IMR-90 (cell line): Measurements from ENCODE around the gene SLCO6A1. TPM values are rescaled to one million over a fixed set of nuclear protein-coding genes. Genes with fewer than 3 reads are reported as not detected.

Experiments
- ATAC-seq: fragments of 200-7000 bp; cut with Tn5 transposase; 2 replicates; pipeline ENCODE4 v1.9.1; 2020; ENCODE audit warnings: low read depth, mild to moderate bottlenecking, moderate library complexity
- BruUV-seq: library from RNA; stranded (reverse); fragments of 400-500 nt; replicated peaks from 2 replicates; lab custom pipeline; 2021; lab: Mats Ljungman, UMichigan
- CTCF ChIA-PET: fragments of 300-600 bp; formaldehyde crosslinking; extraction: SDS; loops from one replicate; lab custom pipeline; 2021; ENCODE audit warnings: antibody characterized with exemption; lab: Yijun Ruan, JAX
- POLR2A ChIA-PET: fragments of 300-600 bp; sonication (Branson Sonifier 250); formaldehyde crosslinking; loops from one replicate; lab custom pipeline; 2022; ENCODE audit warnings: antibody characterized with exemption; ENCODE audit not compliant: unreplicated experiment; lab: Charles Lee
- DNase-seq: peaks from one replicate; pipeline ENCODE4 v3.0.0; 2013
- H2AFZ ChIP-seq: replicated peaks from 2 replicates; pipeline ENCODE3; 2013; ENCODE audit warnings: low read length, mild to moderate bottlenecking; ENCODE audit not compliant: poor library complexity
- H2AK5ac ChIP-seq: 2 replicates; pipeline ENCODE4 v1.6.1; 2013; ENCODE audit warnings: low read depth, low read length, inconsistent platforms
- H2AK9ac ChIP-seq: replicated peaks from 2 replicates; pipeline ENCODE3; 2013; ENCODE audit warnings: mild to moderate bottlenecking, low read depth, low read length, moderate library complexity; ENCODE audit not compliant: poor library complexity
- H2BK120ac ChIP-seq: 2 replicates; pipeline ENCODE4 v1.6.1; 2013; ENCODE audit warnings: low read depth, low read length, inconsistent platforms
- H2BK15ac ChIP-seq: 3 replicates; pipeline ENCODE4 v1.6.1; 2013; ENCODE audit warnings: low read depth, low read length, inconsistent platforms
- H2BK20ac ChIP-seq: 2 replicates; pipeline ENCODE4 v1.6.1; 2013; ENCODE audit warnings: low read depth, mild to moderate bottlenecking, inconsistent platforms, low read length, moderate library complexity
- H2BK5ac ChIP-seq: 2 replicates; pipeline ENCODE4 v1.6.1; 2013; ENCODE audit warnings: mild to moderate bottlenecking, low read depth, low read length, inconsistent platforms; ENCODE audit not compliant: poor library complexity, severe bottlenecking
- H3K14ac ChIP-seq: replicated peaks from 2 replicates; pipeline ENCODE4 v1.6.1; 2013; ENCODE audit warnings: low read depth, low read length, inconsistent platforms
- H3K18ac ChIP-seq: 2 replicates; pipeline ENCODE4 v1.6.1; 2013; ENCODE audit warnings: low read depth, low read length, control low read depth
- H3K23ac ChIP-seq: 2 replicates; pipeline ENCODE4 v1.6.1; 2013; ENCODE audit warnings: low read depth, low read length, inconsistent platforms
- H3K27ac ChIP-seq: 2 replicates; pipeline ENCODE4 v1.5.1; 2013; ENCODE audit warnings: mild to moderate bottlenecking, control low read depth, low read length; ENCODE audit not compliant: insufficient read depth
- H3K27me3 ChIP-seq: 2 replicates; pipeline ENCODE4 v1.6.1; 2013; ENCODE audit warnings: low read length; ENCODE audit not compliant: control insufficient read depth, insufficient read depth
- H3K36me3 ChIP-seq: 2 replicates; pipeline ENCODE4 v1.6.1; 2013; ENCODE audit warnings: low read length, mixed read lengths; ENCODE audit not compliant: control insufficient read depth, insufficient read depth
- H3K4ac ChIP-seq: 2 replicates; pipeline ENCODE4 v1.6.1; 2013; ENCODE audit warnings: low read depth, low read length, inconsistent platforms
- H3K4me1 ChIP-seq: 2 replicates; pipeline ENCODE4 v1.6.1; 2013; ENCODE audit warnings: low read length, mixed read lengths; ENCODE audit not compliant: control insufficient read depth, insufficient read depth
- H3K4me2 ChIP-seq: 2 replicates; pipeline ENCODE4 v1.6.1; 2013; ENCODE audit warnings: low read depth, mild to moderate bottlenecking, control low read depth, low read length, moderate library complexity
- H3K4me3 ChIP-seq: 2 replicates; pipeline ENCODE4 v1.5.1; 2013; ENCODE audit warnings: low read depth, mild to moderate bottlenecking, control low read depth, low read length, moderate library complexity; ENCODE audit not compliant: insufficient read depth
- H3K56ac ChIP-seq: 2 replicates; pipeline ENCODE4 v1.6.1; 2013; ENCODE audit warnings: low read length, inconsistent platforms; ENCODE audit not compliant: insufficient read depth; ENCODE audit errors: extremely low read depth
- H3K79me1 ChIP-seq, 2 experiments: 2 replicates each; pipeline ENCODE4 v1.6.1; 2013; ENCODE audit warnings: low read length in 2 of 2, inconsistent platforms in 1 of 2, low read depth in 1 of 2
- H3K9ac ChIP-seq: 2 replicates; pipeline ENCODE4 v1.6.1; 2013; ENCODE audit warnings: low read depth, low read length, control low read depth
- H3K9me1 ChIP-seq: 2 replicates; pipeline ENCODE4 v1.6.1; 2013; ENCODE audit warnings: low read length, inconsistent platforms; ENCODE audit not compliant: insufficient read depth
- H3K9me3 ChIP-seq: 2 replicates; pipeline ENCODE4 v1.6.1; 2013; ENCODE audit warnings: low read length; ENCODE audit not compliant: control insufficient read depth, insufficient read depth
- H4K20me1 ChIP-seq: 2 replicates; pipeline ENCODE4 v1.6.1; 2013; ENCODE audit warnings: low read length, inconsistent platforms; ENCODE audit not compliant: insufficient read depth
- H4K5ac ChIP-seq: 2 replicates; pipeline ENCODE4 v1.6.1; 2013; ENCODE audit warnings: mild to moderate bottlenecking, low read depth, low read length, control low read depth
- H4K8ac ChIP-seq, 2 experiments: 2 replicates each; pipeline ENCODE4 v1.6.1; 2013; ENCODE audit warnings: low read depth in 2 of 2, low read length in 2 of 2, control low read depth in 1 of 2, inconsistent platforms in 1 of 2
- H4K91ac ChIP-seq: 2 replicates; pipeline ENCODE4 v1.6.1; 2013; ENCODE audit warnings: low read depth, low read length, inconsistent platforms; ENCODE audit not compliant: insufficient read depth
- RFX5 ChIP-seq: IDR thresholded peaks from 2 replicates; pipeline ENCODE4 v1.8.0; 2012; ENCODE audit warnings: low read depth, mild to moderate bottlenecking, low read length, moderate library complexity
- WGBS, 2 experiments: methylation state at CpG; one replicate each; pipeline versions ENCODE4 v1.1.5 to v1.1.7; 2013; ENCODE audit warnings: missing lambda C conversion rate in 2 of 2; ENCODE audit not compliant: insufficient read length in 1 of 2; ENCODE audit errors: extremely low coverage in 2 of 2; 5-methylcytosine and 5-hydroxymethylcytosine counted together
- dilution Hi-C: fragments of 300-500 bp; cut with HindIII; formaldehyde crosslinking; loops from one replicate; pipeline ENCODE4 v1.14.3; 2018; ENCODE audit warnings: low sequenced_read_pairs; ENCODE audit not compliant: unreplicated experiment
- in situ Hi-C: fragments of 300-500 bp; cut with MboI; formaldehyde crosslinking; loops from 3 replicates; pipeline ENCODE4 v1.14.3; 2019; ENCODE audit warnings: low sequenced_read_pairs, inconsistent platforms, mixed read lengths
- intact Hi-C: fragments of 100-400 bp; cut with micrococcal nuclease; formaldehyde crosslinking; loops from 2 replicates; pipeline ENCODE4 v1.10.0; 2022
- polyA plus RNA-seq, 3 experiments: library from polyadenylated mRNA; depleted of rRNA; stranded (reverse); fragments of >200 nt; gene quantifications; 2 replicates each; pipeline ENCODE4 v1.2.3, GENCODE V29; 2012; ENCODE audit warnings: low replicate concordance in 1 of 3
- total RNA-seq: library from RNA; depleted of rRNA; stranded (reverse); fragments of >200 nt; gene quantifications from 2 replicates; pipeline ENCODE4 v1.2.3, GENCODE V29; 2012

SLCO6A1 gene
- total and polyA plus RNA-seq, 2 of the 4 experiments (the other 2 are of a cell fraction): not detected

DNA sequence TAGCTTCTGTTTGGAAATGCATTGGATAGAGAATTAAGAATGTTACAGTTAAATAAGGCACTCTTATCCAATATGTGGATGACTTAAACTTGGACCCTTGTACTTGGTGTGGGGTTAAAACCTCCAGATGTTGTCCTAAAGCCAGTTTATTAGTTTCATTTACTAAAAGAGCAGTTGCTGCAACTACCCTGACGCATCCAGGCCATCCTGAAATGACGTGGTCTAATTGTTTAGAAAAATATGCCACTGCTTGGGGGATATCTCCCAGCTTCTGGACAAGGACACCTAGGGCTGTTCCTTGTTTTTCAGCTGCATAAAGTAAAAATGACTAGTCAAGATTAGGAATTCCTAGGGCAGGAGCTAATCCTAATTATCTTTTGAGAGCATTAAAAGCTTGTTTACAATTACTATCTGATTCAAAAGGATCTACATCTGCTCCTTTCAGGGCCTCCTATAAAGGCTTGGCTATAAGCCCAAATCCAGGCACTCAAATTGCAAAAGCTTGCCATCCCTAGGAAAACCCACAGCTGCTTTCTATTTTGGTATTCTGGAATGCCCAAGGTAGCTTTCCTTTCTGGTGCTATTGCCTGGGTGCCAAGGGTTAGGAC lies 157.0 kb downstream of the SLCO6A1 start:
- Histone ChIP-seq H3K56ac (no peak overlapping the region), H2BK120ac (no peak overlapping the region), H3K9me3 (peaks cover 14% of the 10 kb centered on the region; the same call in 1 of the 2 replicates), H3K14ac (no peak overlapping the region), H3K9me1 (no peaks in the 10 kb centered on the region), H3K79me1 (no peaks in the 10 kb centered on the region), H4K20me1 (no peaks in the 10 kb centered on the region), H3K9ac (no peak overlapping the region), H4K8ac (no peak overlapping the region), H2AK9ac (no peak overlapping the region), H3K23ac (no peak overlapping the region), H2BK15ac (no peak overlapping the region), H2AK5ac (no peak overlapping the region), H3K4me3 (no peak overlapping the region), H3K27ac (no peak overlapping the region), H3K27me3 (no peaks in the 10 kb centered on the region), H2BK5ac (no peak overlapping the region), H3K18ac (no peak overlapping the region), H4K91ac (no peak overlapping the region), H2BK20ac (no peak overlapping the region), H3K36me3 (no peaks in the 10 kb centered on the region), H3K4me1 (no peaks in the 10 kb centered on the region), H4K5ac (no peak overlapping the region), H3K4me2 (no peak overlapping the region), H3K4ac (no peak overlapping the region), H2AFZ (no peak overlapping the region)
- BruUV-seq: no TSS peak
- TF ChIP-seq RFX5: no peak
- ChIA-PET CTCF (interaction anchor here (0.9 kb wide), 1 partner anchor 8 kb away, joined by 4 read pairs; no protein-coding TSS in a partner anchor), POLR2A (no interaction called here)
- ATAC-seq (no peak), DNase-seq (no peak)
- intact Hi-C loops: no loop called here
- in situ Hi-C loops: no loop called here
- dilution Hi-C loops: no loop called here
- WGBS, 2 experiments: no CpG with 5 or more reads among the region's 2 CpGs
